Measurements from ENCODE around the gene KRTAP29-1. TPM values are rescaled to one million over a fixed set of nuclear protein-coding genes. Genes with fewer than 3 reads are reported as not detected.

The KRTAP29-1 gene
- polyA plus RNA-seq, 2 of the 4 experiments (the other 2 are of a cell fraction): not detected

GRCh38 chr17:41254861-41255260 is 47.8 kb downstream of the KRTAP29-1 start:
- peak in 1 of 2 experiments; percentile 13; a peak in 1 of 6 replicates for ATAC-seq
- no peaks in the 10 kb centered on the region for H3K9me3 ChIP-seq
- WGBS (ENCODE audit: missing lambda C conversion rate): 71% methylated on average over 1 of the region's 1 CpG
- no peak for FAIRE-seq
- H3K4me3 ChIP-seq: no peak overlapping the region
- CTCF ChIA-PET: interaction anchor here (1.1 kb wide), 1 partner anchor 41 kb away, joined by 3 read pairs; no protein-coding TSS in a partner anchor
- POLR2A ChIA-PET: no interaction called here
- no peaks in the 10 kb centered on the region for H3K4me1 ChIP-seq
- TF ChIP-seq ESRRA (IDR thresholded peaks at IDR 0.05; ENCODE audit: borderline replicate concordance, low read length) (no peak), TP53 (CRISPR knock-in tag; IDR thresholded peaks at IDR 0.05) (no peak), CBX8 (IDR thresholded peaks at IDR 0.05) (no peak), MAZ (IDR thresholded peaks at IDR 0.05; ENCODE audit: borderline replicate concordance, low read depth, low read length) (no peak), PBX3 (IDR thresholded peaks at IDR 0.05) (no peak)
- DNase-seq (ENCODE audit: low read depth in 1 of 2, low spot score in 1 of 2): no peak
- H3K27ac ChIP-seq: no peak overlapping the region
- no peak overlapping the region for H3K4me2 ChIP-seq

Small RNA genes within 50 kb of the gene (small RNA-seq; reads per million reads assigned to genes)
- 0 reads per million in 6 experiments for gene KRTAP9-10P

Other genes with a start within 250 kb of the KRTAP29-1 start
Only the 30 nearest of the 37 such genes appear.
- not detected in 2 replicates for gene KRTAP4-16, start 200.6 kb downstream of the KRTAP29-1 start, polyA plus RNA-seq (2011; rRNA removed)
- gene KRTAP4-16, start 200.6 kb downstream of the KRTAP29-1 start, polyA plus RNA-seq (2017; fragmentation: RNase III; extraction: RNeasy Plus Mini Kit Qiagen cat#74134 plus additional on column Dnase treatment): not detected in 3 replicates
- not detected in 2 replicates for gene KRTAP4-9, start 197.5 kb downstream of the KRTAP29-1 start, polyA plus RNA-seq (2011; rRNA removed)
- not detected in 3 replicates for gene KRTAP4-9, start 197.5 kb downstream of the KRTAP29-1 start, polyA plus RNA-seq (2017; fragmentation: RNase III; extraction: RNeasy Plus Mini Kit Qiagen cat#74134 plus additional on column Dnase treatment)
- gene KRTAP4-11, start 184.5 kb downstream of the KRTAP29-1 start, polyA plus RNA-seq (2011; rRNA removed): not detected in 2 replicates
- not detected in 3 replicates for gene KRTAP4-11, start 184.5 kb downstream of the KRTAP29-1 start, polyA plus RNA-seq (2017; fragmentation: RNase III; extraction: RNeasy Plus Mini Kit Qiagen cat#74134 plus additional on column Dnase treatment)
- not detected in 2 replicates for gene KRTAP4-12, start 178.7 kb downstream of the KRTAP29-1 start, polyA plus RNA-seq (2011; rRNA removed)
- gene KRTAP4-12, start 178.7 kb downstream of the KRTAP29-1 start, polyA plus RNA-seq (2017; fragmentation: RNase III; extraction: RNeasy Plus Mini Kit Qiagen cat#74134 plus additional on column Dnase treatment): not detected in 3 replicates
- gene KRTAP4-6, start 162.3 kb downstream of the KRTAP29-1 start, polyA plus RNA-seq (2011; rRNA removed): not detected in 2 replicates
- not detected in 3 replicates for gene KRTAP4-6, start 162.3 kb downstream of the KRTAP29-1 start, polyA plus RNA-seq (2017; fragmentation: RNase III; extraction: RNeasy Plus Mini Kit Qiagen cat#74134 plus additional on column Dnase treatment)
- gene KRTAP4-5, start 153.0 kb downstream of the KRTAP29-1 start, polyA plus RNA-seq (2011; rRNA removed): not detected in 2 replicates
- gene KRTAP4-5, start 153.0 kb downstream of the KRTAP29-1 start, polyA plus RNA-seq (2017; fragmentation: RNase III; extraction: RNeasy Plus Mini Kit Qiagen cat#74134 plus additional on column Dnase treatment): not detected in 3 replicates
- not detected in 2 replicates for gene KRTAP4-4, start 142.1 kb downstream of the KRTAP29-1 start, polyA plus RNA-seq (2011; rRNA removed)
- not detected in 3 replicates for gene KRTAP4-4, start 142.1 kb downstream of the KRTAP29-1 start, polyA plus RNA-seq (2017; fragmentation: RNase III; extraction: RNeasy Plus Mini Kit Qiagen cat#74134 plus additional on column Dnase treatment)
- gene KRTAP4-3, start 134.6 kb downstream of the KRTAP29-1 start, polyA plus RNA-seq (2011; rRNA removed): not detected in 2 replicates
- gene KRTAP4-3, start 134.6 kb downstream of the KRTAP29-1 start, polyA plus RNA-seq (2017; fragmentation: RNase III; extraction: RNeasy Plus Mini Kit Qiagen cat#74134 plus additional on column Dnase treatment): not detected in 3 replicates
- not detected in 2 replicates for gene KRTAP4-2, start 124.6 kb downstream of the KRTAP29-1 start, polyA plus RNA-seq (2011; rRNA removed)
- gene KRTAP4-2, start 124.6 kb downstream of the KRTAP29-1 start, polyA plus RNA-seq (2017; fragmentation: RNase III; extraction: RNeasy Plus Mini Kit Qiagen cat#74134 plus additional on column Dnase treatment): not detected in 3 replicates
- gene KRTAP4-1, start 117.9 kb downstream of the KRTAP29-1 start, polyA plus RNA-seq (2011; rRNA removed): 0.32 TPM in 2 replicates
- 0.12 TPM in 2 of 3 replicates, not detected in the other for gene KRTAP4-1, start 117.9 kb downstream of the KRTAP29-1 start, polyA plus RNA-seq (2017; fragmentation: RNase III; extraction: RNeasy Plus Mini Kit Qiagen cat#74134 plus additional on column Dnase treatment)
- not detected in 2 replicates for gene KRTAP9-1, start 113.0 kb downstream of the KRTAP29-1 start, polyA plus RNA-seq (2011; rRNA removed)
- gene KRTAP9-1, start 113.0 kb downstream of the KRTAP29-1 start, polyA plus RNA-seq (2017; fragmentation: RNase III; extraction: RNeasy Plus Mini Kit Qiagen cat#74134 plus additional on column Dnase treatment): not detected in 3 replicates
- not detected in 2 replicates for gene KRTAP9-2, start 76.2 kb downstream of the KRTAP29-1 start, polyA plus RNA-seq (2011; rRNA removed)
- gene KRTAP9-2, start 76.2 kb downstream of the KRTAP29-1 start, polyA plus RNA-seq (2017; fragmentation: RNase III; extraction: RNeasy Plus Mini Kit Qiagen cat#74134 plus additional on column Dnase treatment): not detected in 3 replicates
- not detected in 2 replicates for gene KRTAP9-3, start 70.4 kb downstream of the KRTAP29-1 start, polyA plus RNA-seq (2011; rRNA removed)
- gene KRTAP9-3, start 70.4 kb downstream of the KRTAP29-1 start, polyA plus RNA-seq (2017; fragmentation: RNase III; extraction: RNeasy Plus Mini Kit Qiagen cat#74134 plus additional on column Dnase treatment): not detected in 3 replicates
- gene KRTAP9-8, start 64.9 kb downstream of the KRTAP29-1 start, polyA plus RNA-seq (2011; rRNA removed): not detected in 2 replicates
- not detected in 3 replicates for gene KRTAP9-8, start 64.9 kb downstream of the KRTAP29-1 start, polyA plus RNA-seq (2017; fragmentation: RNase III; extraction: RNeasy Plus Mini Kit Qiagen cat#74134 plus additional on column Dnase treatment)
- not detected in 2 replicates for gene KRTAP9-4, start 53.2 kb downstream of the KRTAP29-1 start, polyA plus RNA-seq (2011; rRNA removed)
- not detected in 3 replicates for gene KRTAP9-4, start 53.2 kb downstream of the KRTAP29-1 start, polyA plus RNA-seq (2017; fragmentation: RNase III; extraction: RNeasy Plus Mini Kit Qiagen cat#74134 plus additional on column Dnase treatment)
- not detected in 2 replicates for gene KRTAP9-9, start 47.5 kb downstream of the KRTAP29-1 start, polyA plus RNA-seq (2011; rRNA removed)
- gene KRTAP9-9, start 47.5 kb downstream of the KRTAP29-1 start, polyA plus RNA-seq (2017; fragmentation: RNase III; extraction: RNeasy Plus Mini Kit Qiagen cat#74134 plus additional on column Dnase treatment): not detected in 3 replicates
- gene KRTAP9-6, start 37.5 kb downstream of the KRTAP29-1 start, polyA plus RNA-seq (2011; rRNA removed): not detected in 2 replicates
- not detected in 3 replicates for gene KRTAP9-6, start 37.5 kb downstream of the KRTAP29-1 start, polyA plus RNA-seq (2017; fragmentation: RNase III; extraction: RNeasy Plus Mini Kit Qiagen cat#74134 plus additional on column Dnase treatment)
- gene KRTAP9-7, start 27.2 kb downstream of the KRTAP29-1 start, polyA plus RNA-seq (2011; rRNA removed): not detected in 2 replicates
- not detected in 3 replicates for gene KRTAP9-7, start 27.2 kb downstream of the KRTAP29-1 start, polyA plus RNA-seq (2017; fragmentation: RNase III; extraction: RNeasy Plus Mini Kit Qiagen cat#74134 plus additional on column Dnase treatment)
- gene KRTAP16-1, start 6.5 kb upstream of the KRTAP29-1 start, polyA plus RNA-seq (2011; rRNA removed): not detected in 2 replicates
- gene KRTAP16-1, start 6.5 kb upstream of the KRTAP29-1 start, polyA plus RNA-seq (2017; fragmentation: RNase III; extraction: RNeasy Plus Mini Kit Qiagen cat#74134 plus additional on column Dnase treatment): not detected in 3 replicates
- gene KRTAP17-1, start 12.9 kb upstream of the KRTAP29-1 start, polyA plus RNA-seq (2011; rRNA removed): not detected in 2 replicates
- gene KRTAP17-1, start 12.9 kb upstream of the KRTAP29-1 start, polyA plus RNA-seq (2017; fragmentation: RNase III; extraction: RNeasy Plus Mini Kit Qiagen cat#74134 plus additional on column Dnase treatment): not detected in 3 replicates
- not detected in 2 replicates for gene KRT33A, start 48.0 kb upstream of the KRTAP29-1 start, polyA plus RNA-seq (2011; rRNA removed)
- gene KRT33A, start 48.0 kb upstream of the KRTAP29-1 start, polyA plus RNA-seq (2017; fragmentation: RNase III; extraction: RNeasy Plus Mini Kit Qiagen cat#74134 plus additional on column Dnase treatment): not detected in 3 replicates
- gene KRT33B, start 67.0 kb upstream of the KRTAP29-1 start, polyA plus RNA-seq (2011; rRNA removed): not detected in 2 replicates
- gene KRT33B, start 67.0 kb upstream of the KRTAP29-1 start, polyA plus RNA-seq (2017; fragmentation: RNase III; extraction: RNeasy Plus Mini Kit Qiagen cat#74134 plus additional on column Dnase treatment): 0.05 to 0.08 TPM in 2 of 3 replicates, not detected in the other
- gene KRT34, start 79.5 kb upstream of the KRTAP29-1 start, polyA plus RNA-seq (2011; rRNA removed): 0.09 TPM in 2 replicates
- 0.17 to 0.33 TPM (median 0.23 TPM) in 3 replicates for gene KRT34, start 79.5 kb upstream of the KRTAP29-1 start, polyA plus RNA-seq (2017; fragmentation: RNase III; extraction: RNeasy Plus Mini Kit Qiagen cat#74134 plus additional on column Dnase treatment)
- not detected in 2 replicates for gene KRT31, start 94.8 kb upstream of the KRTAP29-1 start, polyA plus RNA-seq (2011; rRNA removed)
- gene KRT31, start 94.8 kb upstream of the KRTAP29-1 start, polyA plus RNA-seq (2017; fragmentation: RNase III; extraction: RNeasy Plus Mini Kit Qiagen cat#74134 plus additional on column Dnase treatment): not detected in 3 replicates
- gene KRT37, start 121.7 kb upstream of the KRTAP29-1 start, polyA plus RNA-seq (2011; rRNA removed): not detected in 2 replicates
- gene KRT37, start 121.7 kb upstream of the KRTAP29-1 start, polyA plus RNA-seq (2017; fragmentation: RNase III; extraction: RNeasy Plus Mini Kit Qiagen cat#74134 plus additional on column Dnase treatment): not detected in 3 replicates
- not detected in 2 replicates for gene KRT38, start 138.1 kb upstream of the KRTAP29-1 start, polyA plus RNA-seq (2011; rRNA removed)
- gene KRT38, start 138.1 kb upstream of the KRTAP29-1 start, polyA plus RNA-seq (2017; fragmentation: RNase III; extraction: RNeasy Plus Mini Kit Qiagen cat#74134 plus additional on column Dnase treatment): not detected in 3 replicates
- not detected in 2 replicates for gene KRT32, start 164.5 kb upstream of the KRTAP29-1 start, polyA plus RNA-seq (2011; rRNA removed)
- gene KRT32, start 164.5 kb upstream of the KRTAP29-1 start, polyA plus RNA-seq (2017; fragmentation: RNase III; extraction: RNeasy Plus Mini Kit Qiagen cat#74134 plus additional on column Dnase treatment): not detected in 3 replicates
- not detected in 2 replicates for gene KRT35, start 178.3 kb upstream of the KRTAP29-1 start, polyA plus RNA-seq (2011; rRNA removed)
- not detected in 3 replicates for gene KRT35, start 178.3 kb upstream of the KRTAP29-1 start, polyA plus RNA-seq (2017; fragmentation: RNase III; extraction: RNeasy Plus Mini Kit Qiagen cat#74134 plus additional on column Dnase treatment)
- not detected in 2 replicates for gene KRT36, start 187.1 kb upstream of the KRTAP29-1 start, polyA plus RNA-seq (2011; rRNA removed)
- gene KRT36, start 187.1 kb upstream of the KRTAP29-1 start, polyA plus RNA-seq (2017; fragmentation: RNase III; extraction: RNeasy Plus Mini Kit Qiagen cat#74134 plus additional on column Dnase treatment): not detected in 3 replicates
- 0.06 and 0.08 TPM in 2 replicates for gene KRT13, start 202.8 kb upstream of the KRTAP29-1 start, polyA plus RNA-seq (2011; rRNA removed)
- not detected in 3 replicates for gene KRT13, start 202.8 kb upstream of the KRTAP29-1 start, polyA plus RNA-seq (2017; fragmentation: RNase III; extraction: RNeasy Plus Mini Kit Qiagen cat#74134 plus additional on column Dnase treatment)

All from A549 (cell line).